Upper lobe of right lung (tissue), 1 donor: Measurements from ENCODE around the gene MUC5AC. TPM values are rescaled to one million over a fixed set of nuclear protein-coding genes. Genes with fewer than 3 reads are reported as not detected.

Experiments
- ATAC-seq: fragments of 200-7000 bp; cut with Tn5 transposase; one replicate; pipeline ENCODE4 v1.9.1; 2020; ENCODE audit warnings: mild to moderate bottlenecking, moderate library complexity
- DNase-seq: peaks from one replicate; pipeline ENCODE4 v3.0.0-alpha.2; 2020
- H3K27ac ChIP-seq: fragments of 200-600 bp; one replicate; pipeline ENCODE4 v1.8.0; 2022
- H3K27me3 ChIP-seq: fragments of 200-600 bp; one replicate; pipeline ENCODE4 v1.8.0; 2022; ENCODE audit warnings: mild to moderate bottlenecking
- H3K36me3 ChIP-seq: fragments of 200-600 bp; one replicate; pipeline ENCODE4 v1.8.0; 2022
- H3K4me1 ChIP-seq: fragments of 200-600 bp; one replicate; pipeline ENCODE4 v1.8.0; 2022
- H3K4me3 ChIP-seq: fragments of 200-600 bp; one replicate; pipeline ENCODE4 v1.8.0; 2022; ENCODE audit warnings: mild to moderate bottlenecking
- H3K9me3 ChIP-seq: fragments of 200-600 bp; one replicate; pipeline ENCODE4 v1.8.0; 2022
- intact Hi-C: fragments of 100-400 bp; cut with DNase I; formaldehyde crosslinking; loops from one replicate; pipeline ENCODE4 v1.11.0; 2022
- total RNA-seq: library from RNA; stranded (reverse); fragmentation: NEBNext Ultra II Directional; extraction: Animal tissue kit (Norgen Biotek cat#: 25700); gene quantifications from one replicate; pipeline ENCODE4 v1.2.1, GENCODE V29; 2021
- TF ChIP-seq, protein P1 (sequence below): fragments of 200-600 bp; IDR thresholded peaks from one replicate; pipeline ENCODE4 v1.8.0; 2022; ENCODE audit warnings: antibody characterized with exemption
- donor health status: DM: no; HTN: yes; CAD: no; lungs with severe emphysema.

The MUC5AC gene
- total RNA-seq, 1 donor from 2014 or later = not detected

DNA sequence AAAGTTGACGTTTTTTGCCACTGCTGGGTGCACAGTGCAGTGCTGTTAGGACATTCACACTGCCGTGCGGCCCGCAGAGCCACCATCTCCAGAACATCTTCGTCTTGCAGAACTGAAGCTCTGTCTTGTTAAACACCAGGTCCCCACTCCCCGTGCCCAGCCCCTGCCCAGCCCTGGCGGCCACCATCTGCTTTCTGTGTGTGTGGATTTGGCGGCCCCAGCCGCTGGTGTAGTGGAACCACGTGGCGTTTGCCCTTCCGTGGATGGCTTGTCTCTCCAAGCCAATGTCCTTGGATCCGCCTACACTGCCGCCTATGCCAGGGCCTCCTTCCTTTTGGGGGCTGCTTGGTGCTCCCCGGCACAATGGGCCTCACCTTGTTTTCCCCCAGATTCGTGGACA is 8.2 kb upstream of the MUC5AC start:
- peaks cover 1% of the 10 kb centered on the region for H3K9me3 ChIP-seq
- no peaks in the 10 kb centered on the region for H3K27me3 ChIP-seq
- no peak overlapping the region for H3K4me3 ChIP-seq
- TF ChIP-seq, protein P1, sequence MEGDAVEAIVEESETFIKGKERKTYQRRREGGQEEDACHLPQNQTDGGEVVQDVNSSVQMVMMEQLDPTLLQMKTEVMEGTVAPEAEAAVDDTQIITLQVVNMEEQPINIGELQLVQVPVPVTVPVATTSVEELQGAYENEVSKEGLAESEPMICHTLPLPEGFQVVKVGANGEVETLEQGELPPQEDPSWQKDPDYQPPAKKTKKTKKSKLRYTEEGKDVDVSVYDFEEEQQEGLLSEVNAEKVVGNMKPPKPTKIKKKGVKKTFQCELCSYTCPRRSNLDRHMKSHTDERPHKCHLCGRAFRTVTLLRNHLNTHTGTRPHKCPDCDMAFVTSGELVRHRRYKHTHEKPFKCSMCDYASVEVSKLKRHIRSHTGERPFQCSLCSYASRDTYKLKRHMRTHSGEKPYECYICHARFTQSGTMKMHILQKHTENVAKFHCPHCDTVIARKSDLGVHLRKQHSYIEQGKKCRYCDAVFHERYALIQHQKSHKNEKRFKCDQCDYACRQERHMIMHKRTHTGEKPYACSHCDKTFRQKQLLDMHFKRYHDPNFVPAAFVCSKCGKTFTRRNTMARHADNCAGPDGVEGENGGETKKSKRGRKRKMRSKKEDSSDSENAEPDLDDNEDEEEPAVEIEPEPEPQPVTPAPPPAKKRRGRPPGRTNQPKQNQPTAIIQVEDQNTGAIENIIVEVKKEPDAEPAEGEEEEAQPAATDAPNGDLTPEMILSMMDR = no peak
- ATAC-seq (no peak), DNase-seq (no peak)
- no peaks in the 10 kb centered on the region for H3K36me3 ChIP-seq
- no peaks in the 10 kb centered on the region for H3K4me1 ChIP-seq
- intact Hi-C loops = no loop called here
- no peak overlapping the region for H3K27ac ChIP-seq

- intact Hi-C loops = no loop called here
- no peaks in the 10 kb centered on the region for H3K4me1 ChIP-seq
- ATAC-seq (no peak), DNase-seq (no peak)
- no peak overlapping the region for H3K27ac ChIP-seq
- H3K36me3 ChIP-seq = no peaks in the 10 kb centered on the region
- no peak overlapping the region for H3K4me3 ChIP-seq
- H3K27me3 ChIP-seq = no peaks in the 10 kb centered on the region
- H3K9me3 ChIP-seq = no peaks in the 10 kb centered on the region
- TF ChIP-seq, protein P1 = no peak
Measured at GRCh38 chr11:1150116-1150515, 7.6 kb upstream of the MUC5AC start.

DNA sequence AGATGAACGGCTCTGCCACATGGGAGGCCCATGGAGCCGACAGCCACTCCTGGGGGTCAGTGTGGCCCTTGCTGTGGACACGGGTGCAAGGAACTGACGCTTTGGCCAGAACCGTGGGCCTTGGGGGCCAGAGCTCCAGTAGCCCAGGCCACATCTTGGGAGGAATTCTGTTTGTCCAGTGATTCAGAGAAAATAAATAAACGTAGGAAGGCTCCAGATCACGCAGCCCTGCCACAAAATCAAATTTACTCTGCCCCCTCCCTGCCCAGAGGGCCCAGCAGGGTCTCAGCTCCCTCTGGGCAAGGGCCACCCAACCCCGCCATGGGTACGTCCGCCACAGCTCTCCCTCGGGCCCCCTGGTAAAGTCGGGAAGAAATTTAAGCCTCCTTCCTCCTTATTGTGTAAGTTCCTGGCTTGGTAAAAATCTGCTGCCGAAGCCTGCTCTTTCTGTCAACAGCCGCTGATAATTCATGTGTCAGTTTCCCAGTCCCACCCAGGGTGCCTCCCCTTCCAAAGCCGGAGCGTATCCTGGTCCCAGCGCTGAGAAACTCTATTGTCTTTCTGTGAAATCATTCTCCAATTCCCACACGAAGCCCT is 6.9 kb upstream of the MUC5AC start:
- intact Hi-C loops = no loop called here
- Histone ChIP-seq H3K4me3 (no peak overlapping the region), H3K4me1 (no peaks in the 10 kb centered on the region), H3K27me3 (no peaks in the 10 kb centered on the region), H3K36me3 (no peaks in the 10 kb centered on the region), H3K27ac (no peak overlapping the region), H3K9me3 (no peaks in the 10 kb centered on the region)
- ATAC-seq (no peak), DNase-seq (peak; percentile 47)
- TF ChIP-seq, protein P1 = no peak

DNA sequence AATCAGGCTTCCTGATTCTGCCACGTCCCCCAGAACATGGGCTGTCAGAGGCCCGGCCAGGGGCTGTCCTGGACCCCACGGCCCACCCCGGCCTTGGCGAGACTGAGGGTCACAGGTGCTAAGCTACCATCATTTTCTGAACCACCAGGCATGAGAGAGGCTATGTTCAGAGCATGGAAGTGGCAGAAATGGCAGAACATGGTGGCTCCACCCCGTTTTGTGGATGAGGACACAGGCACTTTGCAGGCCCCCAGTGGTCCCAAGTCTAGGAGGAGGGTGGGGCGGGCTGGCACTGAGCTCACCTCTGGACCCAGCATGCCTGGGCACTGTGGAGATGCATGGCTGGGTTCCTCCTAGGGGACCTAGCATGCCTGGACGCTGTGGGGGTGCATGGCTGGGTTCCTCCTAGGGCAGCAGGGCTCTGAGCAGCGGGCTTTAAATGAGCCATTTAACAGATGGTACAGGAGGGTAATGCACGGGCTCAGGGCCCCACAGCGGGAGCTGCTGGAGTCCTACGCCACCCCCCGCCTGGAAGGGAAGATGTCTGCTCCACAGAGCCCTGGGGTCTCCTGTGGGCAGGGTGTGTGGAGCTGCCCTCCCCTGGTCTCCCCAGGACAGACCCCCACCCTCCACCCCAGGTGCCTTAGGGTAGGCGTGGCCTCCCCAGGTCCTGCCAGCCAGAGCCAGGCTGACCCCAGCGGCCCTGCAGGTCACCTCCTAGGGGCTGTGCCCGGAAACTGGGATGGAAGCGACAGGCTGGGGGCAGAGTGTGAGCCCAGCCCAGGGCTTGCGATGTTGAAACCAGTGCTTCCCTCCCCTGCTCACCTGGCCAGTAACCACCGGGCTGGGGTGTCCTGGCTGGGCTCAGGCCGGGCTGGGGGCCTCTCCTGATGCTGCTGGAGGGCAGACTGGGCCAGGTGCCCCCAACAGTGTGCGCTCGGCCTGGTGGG is 6.1 kb upstream of the MUC5AC start:
- H3K4me1 ChIP-seq = no peaks in the 10 kb centered on the region
- intact Hi-C loops = no loop called here
- no peak overlapping the region for H3K27ac ChIP-seq
- ATAC-seq = no peak
- no peaks in the 10 kb centered on the region for H3K27me3 ChIP-seq
- TF ChIP-seq, protein P1 = no peak
- no peaks in the 10 kb centered on the region for H3K9me3 ChIP-seq
- no peaks in the 10 kb centered on the region for H3K36me3 ChIP-seq
- H3K4me3 ChIP-seq = no peak overlapping the region
- DNase-seq = peak; percentile 59

- no peak overlapping the region for H3K4me3 ChIP-seq
- H3K4me1 ChIP-seq = no peaks in the 10 kb centered on the region
- no peaks in the 10 kb centered on the region for H3K27me3 ChIP-seq
- TF ChIP-seq, protein P1 = no peak
- DNase-seq = peak; percentile 60
- no peak overlapping the region for H3K27ac ChIP-seq
- no peaks in the 10 kb centered on the region for H3K36me3 ChIP-seq
- H3K9me3 ChIP-seq = no peaks in the 10 kb centered on the region
- no peak for ATAC-seq
- intact Hi-C loops = no loop called here
Measured at GRCh38 chr11:1152316-1153104, 5.2 kb upstream of the MUC5AC start.
